Lung (tissue), 16 donors: Measurements from ENCODE around the gene NSMCE3. TPM values are rescaled to one million over a fixed set of nuclear protein-coding genes. Genes with fewer than 3 reads are reported as not detected.

ENCODE experiments used
- ATAC-seq: fragments of 200-7000 bp; cut with Tn5 transposase; one replicate; pipeline ENCODE4 v1.9.1; 2020; ENCODE audit warnings: moderate number of reproducible peaks; ENCODE audit not compliant: insufficient read depth, low FRiP score
- DNase-seq, 3 donors: peaks; one replicate each; pipeline ENCODE4 v3.0.0-alpha.2; 2013 to 2017
- H3K27ac ChIP-seq, 2 donors: one replicate each; pipeline ENCODE4 v1.5.1; 2013; ENCODE audit warnings: mild to moderate bottlenecking in 2 of 2, moderate library complexity in 2 of 2, control low read depth in 1 of 2, inconsistent platforms in 1 of 2, low read depth in 1 of 2, low read length in 1 of 2
- H3K27me3 ChIP-seq, 3 donors: one replicate each; pipeline ENCODE4 v1.5.1; 2013; ENCODE audit warnings: low read length in 2 of 3; ENCODE audit not compliant: control insufficient read depth in 3 of 3, insufficient read depth in 3 of 3
- H3K36me3 ChIP-seq, 4 donors: one replicate each; pipeline ENCODE4 v1.5.1; 2013; ENCODE audit warnings: low read length in 4 of 4, mild to moderate bottlenecking in 1 of 4, moderate library complexity in 1 of 4; ENCODE audit not compliant: control insufficient read depth in 4 of 4, insufficient read depth in 4 of 4
- H3K4me1 ChIP-seq, 5 donors: one replicate each; pipeline ENCODE4 v1.5.1; 2013; ENCODE audit warnings: low read length in 5 of 5, mild to moderate bottlenecking in 2 of 5, moderate library complexity in 1 of 5; ENCODE audit not compliant: control insufficient read depth in 5 of 5, insufficient read depth in 5 of 5
- H3K4me3 ChIP-seq: one replicate; pipeline ENCODE4 v1.5.1; 2013; ENCODE audit warnings: mild to moderate bottlenecking, control low read depth, moderate library complexity
- H3K9ac ChIP-seq, 2 donors: one replicate each; pipeline ENCODE4 v1.5.1; 2013; ENCODE audit warnings: low read length in 2 of 2, control low read depth in 1 of 2; ENCODE audit not compliant: insufficient read depth in 1 of 2
- H3K9me3 ChIP-seq, 4 donors: one replicate each; pipeline ENCODE4 v1.5.1; 2013; ENCODE audit warnings: low read length in 3 of 4, mild to moderate bottlenecking in 1 of 4, moderate library complexity in 1 of 4; ENCODE audit not compliant: control insufficient read depth in 4 of 4, insufficient read depth in 3 of 4
- WGBS, 2 donors: extraction: QIAGEN DNeasy Blood & Tissue Kit; methylation state at CpG; one replicate each; pipeline ENCODE4 v1.1.7; 2013; 5-methylcytosine and 5-hydroxymethylcytosine counted together
- long read RNA-seq, 5 donors: transcript quantifications; one replicate each; lab custom pipeline, GENCODE V29; 2026
- polyA plus RNA-seq, 2 donors: library from polyadenylated mRNA; stranded (reverse); fragments of 200-250 nt; gene quantifications; one replicate each; pipeline ENCODE4 v1.2.1, GENCODE V29; 2013
- total RNA-seq, 2 donors: library from RNA; depleted of rRNA in 1 of 2; stranded (reverse); fragments of >200 nt in 1 of 2; gene quantifications; one replicate each; pipeline ENCODE4 v1.2.1, GENCODE V29; 2014 to 2021
- TF ChIP-seq, protein P1 (sequence below): IDR thresholded peaks from 2 replicates; pipeline ENCODE4 v1.5.1; 2012; ENCODE audit warnings: mild to moderate bottlenecking; ENCODE audit errors: control extremely low read depth, extremely low read depth
- donor health status: control.
- donor health status: control.
- donor health status: Bipolar disorder and iron deficiency.
- donor health status: healthy.
- donor health status: DM: yes; HTN: yes; CAD: no.

Gene NSMCE3
- 10 to 100 TPM in 1 of 2 donors, 1 to 10 TPM in 1; 6.2 to 11.4 TPM for total RNA-seq
- 1 to 10 TPM; 4.8 to 5.7 TPM for polyA plus RNA-seq
- long read RNA-seq, donor 1, full-length matches to known transcripts, result 21 of 21 reads
- long read RNA-seq, donor 1, partial matches to known transcripts, result 0 of 21 reads
- long read RNA-seq, donor 1, other reads (novel, unspliced or antisense), result 0 of 21 reads
- long read RNA-seq, donor 2, full-length matches to known transcripts, result 16 of 16 reads
- long read RNA-seq, donor 2, partial matches to known transcripts, result 0 of 16 reads
- long read RNA-seq, donor 2, other reads (novel, unspliced or antisense), result 0 of 16 reads
- long read RNA-seq, donor 3, full-length matches to known transcripts, result 10 of 10 reads
- long read RNA-seq, donor 3, partial matches to known transcripts, result 0 of 10 reads
- long read RNA-seq, donor 3, other reads (novel, unspliced or antisense), result 0 of 10 reads
- long read RNA-seq, donor 4, full-length matches to known transcripts, result 15 of 15 reads
- long read RNA-seq, donor 4, partial matches to known transcripts, result 0 of 15 reads
- long read RNA-seq, donor 4, other reads (novel, unspliced or antisense), result 0 of 15 reads
- long read RNA-seq, donor 5, full-length matches to known transcripts, result 29 of 29 reads
- long read RNA-seq, donor 5, partial matches to known transcripts, result 0 of 29 reads
- long read RNA-seq, donor 5, other reads (novel, unspliced or antisense), result 0 of 29 reads

DNA sequence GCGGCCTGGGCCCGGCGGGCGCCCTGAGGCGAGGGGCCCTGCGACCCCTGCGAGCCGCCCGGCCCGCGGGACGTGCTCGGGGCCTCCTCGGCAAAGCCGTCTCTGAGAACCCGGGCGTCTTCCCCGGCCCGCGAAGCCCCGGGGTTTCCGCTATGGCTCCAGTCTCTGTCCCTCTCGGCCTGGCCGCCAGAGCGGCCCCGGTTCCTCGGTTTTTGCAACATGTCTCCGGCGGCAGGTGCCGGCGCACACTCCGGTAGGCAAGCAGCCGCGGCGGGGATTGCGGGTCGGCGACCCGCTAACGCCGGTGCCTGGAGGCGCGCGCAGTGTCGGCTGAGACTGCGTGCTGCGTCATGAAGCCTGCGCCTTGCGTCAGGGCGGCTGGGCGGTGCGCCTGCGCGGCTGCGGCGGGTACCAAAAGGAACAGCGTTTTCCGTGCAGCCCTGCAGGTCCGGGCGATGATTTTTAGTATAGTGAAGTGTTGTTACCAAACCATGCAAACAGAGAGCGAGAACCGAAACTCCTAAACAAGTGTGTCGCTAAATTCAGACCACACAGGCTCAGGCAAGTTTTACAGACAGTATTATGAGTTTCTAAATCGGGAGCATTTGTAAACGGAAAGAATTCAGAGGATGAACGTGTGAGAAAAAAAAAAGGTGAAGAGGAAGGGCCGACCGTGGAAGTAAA, at the start of gene NSMCE3:
NSMCE3 (minus strand) TSS at position 338 of the 684 bp plus-strand sequence; CDS start at position 221, 117 bp downstream.
- WGBS, 2 donors, result 0 to 1% methylated on average over 63 to 68 of the region's 68 CpGs
- H3K27ac ChIP-seq, result peak within 1 kb of the TSS; percentile 94 to 96

DNA sequence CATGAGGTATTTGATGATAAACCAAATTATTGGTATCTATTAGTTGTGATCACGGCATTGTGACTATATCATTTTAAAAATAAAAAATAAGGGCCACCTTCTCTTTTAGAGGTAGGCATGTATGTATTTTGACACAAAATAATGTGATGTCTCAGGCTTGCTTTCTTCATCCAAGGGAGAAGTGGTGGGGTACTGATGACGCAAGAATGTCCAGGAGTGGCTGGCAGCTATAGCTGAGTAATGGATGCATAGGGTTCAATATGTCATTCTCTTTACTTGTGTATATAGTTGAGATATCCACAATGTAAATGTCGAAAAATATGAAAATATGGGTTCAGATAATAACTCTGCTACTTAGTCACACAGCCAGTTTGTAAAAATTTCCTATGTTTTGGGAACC, 46.8 kb upstream of the NSMCE3 start:
- no peak overlapping the region for H3K9ac ChIP-seq
- H3K9me3 ChIP-seq, result peaks cover 0 to 5% (median 0%) of the 10 kb centered on the region in 4 donors
- 93 to 94% methylated on average over 3 of the region's 3 CpGs for WGBS, 2 donors
- H3K27ac ChIP-seq, result no peak overlapping the region
- TF ChIP-seq, protein P1, sequence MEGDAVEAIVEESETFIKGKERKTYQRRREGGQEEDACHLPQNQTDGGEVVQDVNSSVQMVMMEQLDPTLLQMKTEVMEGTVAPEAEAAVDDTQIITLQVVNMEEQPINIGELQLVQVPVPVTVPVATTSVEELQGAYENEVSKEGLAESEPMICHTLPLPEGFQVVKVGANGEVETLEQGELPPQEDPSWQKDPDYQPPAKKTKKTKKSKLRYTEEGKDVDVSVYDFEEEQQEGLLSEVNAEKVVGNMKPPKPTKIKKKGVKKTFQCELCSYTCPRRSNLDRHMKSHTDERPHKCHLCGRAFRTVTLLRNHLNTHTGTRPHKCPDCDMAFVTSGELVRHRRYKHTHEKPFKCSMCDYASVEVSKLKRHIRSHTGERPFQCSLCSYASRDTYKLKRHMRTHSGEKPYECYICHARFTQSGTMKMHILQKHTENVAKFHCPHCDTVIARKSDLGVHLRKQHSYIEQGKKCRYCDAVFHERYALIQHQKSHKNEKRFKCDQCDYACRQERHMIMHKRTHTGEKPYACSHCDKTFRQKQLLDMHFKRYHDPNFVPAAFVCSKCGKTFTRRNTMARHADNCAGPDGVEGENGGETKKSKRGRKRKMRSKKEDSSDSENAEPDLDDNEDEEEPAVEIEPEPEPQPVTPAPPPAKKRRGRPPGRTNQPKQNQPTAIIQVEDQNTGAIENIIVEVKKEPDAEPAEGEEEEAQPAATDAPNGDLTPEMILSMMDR, result no peak
- H3K36me3 ChIP-seq, result no peaks in the 10 kb centered on the region
- DNase-seq (no peak), ATAC-seq (no peak)
- no peak overlapping the region for H3K4me3 ChIP-seq
- H3K27me3 ChIP-seq, result no peaks in the 10 kb centered on the region
- no peaks in the 10 kb centered on the region for H3K4me1 ChIP-seq

More for the DNA sequence above, at the start of gene NSMCE3:
- Histone ChIP-seq H3K9ac (peak within 1 kb of the TSS; percentile 88), H3K4me3 (peak within 1 kb of the TSS; percentile 87), H3K27me3 (no peaks in the 10 kb centered on the region), H3K9me3 (no peaks in the 10 kb centered on the region), H3K4me1 (peaks cover 4 to 33% (median 6%) of the 10 kb centered on the region in 5 donors), H3K36me3 (no peaks in the 10 kb centered on the region)
- peak; percentile 92 to 96 (median 92) for DNase-seq
- ATAC-seq, result peak; percentile 95
- TF ChIP-seq, protein P1, result no peak

DNA sequence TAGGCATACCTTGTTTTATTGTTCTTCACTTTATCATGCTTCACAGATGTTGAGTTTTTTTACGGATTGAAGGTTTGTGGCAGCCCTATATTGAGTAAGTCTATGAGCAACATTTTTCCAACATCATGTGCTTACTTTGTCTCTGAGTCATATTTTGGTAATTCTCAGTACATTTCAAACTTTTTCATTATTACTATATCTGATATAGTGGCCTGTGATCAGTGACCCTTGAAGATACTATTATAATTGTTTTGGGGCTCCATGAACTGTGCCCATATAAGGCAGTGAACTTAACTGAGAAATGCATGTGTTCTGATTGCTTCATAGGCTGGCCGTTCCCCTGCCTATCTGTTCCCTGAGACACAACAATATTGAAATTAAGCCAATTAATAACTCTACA, 42.8 kb upstream of the NSMCE3 start:
- no peak overlapping the region for H3K4me3 ChIP-seq
- no peaks in the 10 kb centered on the region for H3K36me3 ChIP-seq
- H3K4me1 ChIP-seq, result no peaks in the 10 kb centered on the region
- TF ChIP-seq, protein P1, result no peak
- ATAC-seq (no peak), DNase-seq (no peak)
- no peaks in the 10 kb centered on the region for H3K9me3 ChIP-seq
- no peak overlapping the region for H3K9ac ChIP-seq
- WGBS, 2 donors, result 77 to 90% methylated on average over 2 of the region's 2 CpGs
- no peaks in the 10 kb centered on the region for H3K27me3 ChIP-seq
- no peak overlapping the region for H3K27ac ChIP-seq
